ENCODE measurements around the gene TFR2. TPM values are rescaled to one million over a fixed set of nuclear protein-coding genes. Genes with fewer than 3 reads are reported as not detected.

TFR2 gene
- total RNA-seq, 1 experiment from 2014 or later = 11.8 TPM

DNA sequence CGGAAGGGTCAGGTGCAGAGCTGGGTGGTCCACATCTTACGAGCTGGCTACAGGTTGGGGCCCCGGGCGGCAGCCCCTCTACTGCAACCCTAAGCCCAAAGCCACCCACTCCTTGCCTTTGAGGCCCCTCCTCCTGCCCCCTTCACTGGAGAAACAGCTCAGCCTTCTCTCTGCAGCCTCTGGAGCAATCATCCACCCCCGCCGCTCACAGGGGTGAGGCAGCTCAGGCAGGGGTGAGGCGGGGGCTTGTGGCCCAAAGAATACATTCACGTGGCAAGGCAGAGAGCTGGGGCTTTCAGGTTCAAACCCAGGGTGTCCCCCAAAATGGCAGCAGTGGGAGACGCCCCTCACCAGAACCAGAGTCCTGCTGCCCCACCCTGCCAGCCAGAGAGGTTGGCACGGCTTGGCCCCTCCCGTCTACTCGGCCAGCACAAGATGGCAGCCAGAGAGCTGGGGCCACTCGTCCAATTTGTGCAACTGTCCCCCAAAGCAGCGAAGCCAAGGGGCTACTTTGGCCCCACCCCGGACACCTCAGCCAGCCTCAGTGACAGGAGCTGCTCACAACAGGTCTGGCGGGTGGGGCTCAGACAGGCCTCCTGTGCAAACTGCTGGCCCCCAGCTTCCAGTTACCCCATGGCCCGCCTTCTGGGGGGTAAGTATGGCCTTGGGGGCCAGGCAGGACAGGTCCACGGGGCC, 39.4 kb upstream of the TFR2 start:
- Histone ChIP-seq H3K79me2 (ENCODE audit: insufficient read depth, low read length) (peaks cover 12% of the 10 kb centered on the region), H3K36me3 (ENCODE audit: control insufficient read depth in 1 of 2, insufficient read depth in 2 of 2, low read length in 2 of 2) (peaks cover 20 to 23% of the 10 kb centered on the region in 2 experiments; a peak in 3 of 4 replicates), H3K4me3 (replicated peaks in 1 of 2; ENCODE audit: low read depth in 1 of 2, low read length in 2 of 2) (no peak overlapping the region), H3K27ac (ENCODE audit: low read depth, low read length) (0 out of 2 replicates have a peak overlapping the region, but pooled peaks have one; percentile 9), H3K9me3 (ENCODE audit: control insufficient read depth in 1 of 2, insufficient read depth in 1 of 2, low read depth in 1 of 2, low read length in 2 of 2) (no peaks in the 10 kb centered on the region), H4K20me1 (ENCODE audit: insufficient read depth) (no peaks in the 10 kb centered on the region), H2AFZ (ENCODE audit: low read depth, low read length, poor library complexity, severe bottlenecking) (no peak overlapping the region), H3K9ac (ENCODE audit: low read length) (no peak overlapping the region), H3K9me2 (ENCODE audit: insufficient read depth) (no peaks in the 10 kb centered on the region), H3K4me2 (ENCODE audit: low read length) (no peak overlapping the region), H3K4me1 (ENCODE audit: control insufficient read depth in 1 of 2, insufficient read depth in 2 of 2, low read length in 2 of 2) (peaks cover 0 to 5% of the 10 kb centered on the region in 2 experiments; a peak in 1 of 4 replicates), H3K27me3 (ENCODE audit: insufficient read depth, low read length) (no peaks in the 10 kb centered on the region)
- ATAC-seq (no peak), DNase-seq (ENCODE audit: low read depth, low spot score) (no peak)
- ChIA-PET POLR2A (interaction anchor here (0.5 kb wide), 1 partner anchor 47 kb away, joined by 4 read pairs; no protein-coding TSS in a partner anchor), CTCF (interaction anchor here (1.0 to 1.3 kb wide), 2 partner anchors 10 to 47 kb away, joined by 3 to 4 read pairs; no protein-coding TSS in a partner anchor), RAD21 (ENCODE audit: low non-redundant PET in 1 of 2, low total read pairs in 2 of 2, uncharacterized antibody in 2 of 2, unreplicated experiment in 2 of 2) (no interaction called here)
- TF ChIP-seq ZNF274 (IDR thresholded peaks at IDR 0.05; ENCODE audit: low read depth, low read length) = no peak
- no peak for TF ChIP-seq RAD21 (IDR thresholded peaks at IDR 0.05; ENCODE audit: low read depth)
- peak; percentile 37; the same call in 1 of the 2 replicates for TF ChIP-seq POLR2AphosphoS5 (IDR thresholded peaks at IDR 0.05; ENCODE audit: low read depth, low read length)
- intact Hi-C loops (cut with micrococcal nuclease) = no loop called here
- TSS peak; percentile 31 for BruUV-seq (replicated peaks)

DNA sequence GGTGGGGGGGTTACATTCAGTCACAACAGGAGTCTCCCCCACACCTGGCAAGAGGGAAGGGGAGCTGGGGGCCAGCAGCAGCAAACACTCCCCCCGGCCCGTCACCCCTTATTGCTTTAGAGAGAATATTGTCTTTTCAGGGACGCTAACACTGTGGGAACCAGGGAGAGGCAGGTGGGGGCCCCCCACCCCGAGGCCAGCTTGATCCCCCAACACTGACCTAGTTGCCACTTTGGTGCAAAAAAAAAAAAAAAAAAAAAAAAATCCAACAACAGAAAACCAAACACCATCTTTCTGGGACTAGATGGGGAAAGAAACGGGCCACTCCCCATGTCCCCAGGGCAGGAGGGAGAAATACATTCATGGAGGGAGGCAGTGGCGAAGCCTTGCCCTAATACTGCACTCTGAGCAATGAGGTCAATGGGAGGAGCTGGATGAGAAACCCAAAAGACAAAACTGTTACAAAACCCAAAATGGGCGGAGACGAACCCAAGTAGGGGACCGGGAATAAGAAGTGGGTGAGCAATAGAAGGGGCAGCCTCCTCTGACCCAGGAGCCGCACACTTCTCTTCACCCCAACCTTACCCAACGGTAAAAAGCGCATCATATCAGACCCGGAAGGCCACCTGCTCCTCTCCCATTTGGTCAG, 38.7 kb upstream of the TFR2 start:
- no peak for ATAC-seq
- Histone ChIP-seq H3K27ac (ENCODE audit: low read depth, low read length) (peak overlapping the region; percentile 9; the same call in 1 of the 2 replicates), H3K9me3 (ENCODE audit: control insufficient read depth in 1 of 2, insufficient read depth in 1 of 2, low read depth in 1 of 2, low read length in 2 of 2) (no peaks in the 10 kb centered on the region), H3K9me2 (ENCODE audit: insufficient read depth) (no peaks in the 10 kb centered on the region), H3K27me3 (ENCODE audit: insufficient read depth, low read length) (no peaks in the 10 kb centered on the region), H3K36me3 (ENCODE audit: control insufficient read depth in 1 of 2, insufficient read depth in 2 of 2, low read length in 2 of 2) (peaks cover 20 to 21% of the 10 kb centered on the region in 2 experiments; a peak in 3 of 4 replicates), H3K4me1 (ENCODE audit: control insufficient read depth in 1 of 2, insufficient read depth in 2 of 2, low read length in 2 of 2) (peaks cover 0 to 5% of the 10 kb centered on the region in 2 experiments; a peak in 1 of 4 replicates), H2AFZ (ENCODE audit: low read depth, low read length, poor library complexity, severe bottlenecking) (no peak overlapping the region), H4K20me1 (ENCODE audit: insufficient read depth) (no peaks in the 10 kb centered on the region), H3K4me2 (ENCODE audit: low read length) (no peak overlapping the region), H3K79me2 (ENCODE audit: insufficient read depth, low read length) (peaks cover 18% of the 10 kb centered on the region), H3K4me3 (replicated peaks in 1 of 2; ENCODE audit: low read depth in 1 of 2, low read length in 2 of 2) (no peak overlapping the region), H3K9ac (ENCODE audit: low read length) (no peak overlapping the region)
- intact Hi-C loops (cut with micrococcal nuclease) = no loop called here
- DNase-seq (ENCODE audit: low read depth, low spot score) = no peak
- RAD21 ChIA-PET (ENCODE audit: low non-redundant PET in 1 of 2, low total read pairs in 2 of 2, uncharacterized antibody in 2 of 2, unreplicated experiment in 2 of 2) = no interaction called here
- no TSS peak for BruUV-seq (replicated peaks)
- POLR2A ChIA-PET = interaction anchor here (0.5 kb wide), 1 partner anchor 47 kb away, joined by 4 read pairs; no protein-coding TSS in a partner anchor
- CTCF ChIA-PET = interaction anchor here (1.0 to 1.3 kb wide), 2 partner anchors 11 to 46 kb away, joined by 3 to 4 read pairs; no protein-coding TSS in a partner anchor
- no peak for TF ChIP-seq EZH2phosphoT487 (IDR thresholded peaks at IDR 0.05; ENCODE audit: borderline replicate concordance)
- TF ChIP-seq, protein P1, sequence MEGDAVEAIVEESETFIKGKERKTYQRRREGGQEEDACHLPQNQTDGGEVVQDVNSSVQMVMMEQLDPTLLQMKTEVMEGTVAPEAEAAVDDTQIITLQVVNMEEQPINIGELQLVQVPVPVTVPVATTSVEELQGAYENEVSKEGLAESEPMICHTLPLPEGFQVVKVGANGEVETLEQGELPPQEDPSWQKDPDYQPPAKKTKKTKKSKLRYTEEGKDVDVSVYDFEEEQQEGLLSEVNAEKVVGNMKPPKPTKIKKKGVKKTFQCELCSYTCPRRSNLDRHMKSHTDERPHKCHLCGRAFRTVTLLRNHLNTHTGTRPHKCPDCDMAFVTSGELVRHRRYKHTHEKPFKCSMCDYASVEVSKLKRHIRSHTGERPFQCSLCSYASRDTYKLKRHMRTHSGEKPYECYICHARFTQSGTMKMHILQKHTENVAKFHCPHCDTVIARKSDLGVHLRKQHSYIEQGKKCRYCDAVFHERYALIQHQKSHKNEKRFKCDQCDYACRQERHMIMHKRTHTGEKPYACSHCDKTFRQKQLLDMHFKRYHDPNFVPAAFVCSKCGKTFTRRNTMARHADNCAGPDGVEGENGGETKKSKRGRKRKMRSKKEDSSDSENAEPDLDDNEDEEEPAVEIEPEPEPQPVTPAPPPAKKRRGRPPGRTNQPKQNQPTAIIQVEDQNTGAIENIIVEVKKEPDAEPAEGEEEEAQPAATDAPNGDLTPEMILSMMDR (IDR thresholded peaks at IDR 0.05 in 2 of 3, conservative IDR thresholded peaks at IDR 0.05 in 1 of 3; ENCODE audit: borderline replicate concordance in 1 of 3, insufficient read depth in 1 of 3, low read depth in 2 of 3, low read length in 2 of 3) = no peak

Measured in HCT116 (cell line).